SH-SY5Y (cell line): Measurements from ENCODE around the gene EFCAB5.

Experiments used
- GATA2 ChIP-seq: IDR thresholded peaks from 2 replicates; pipeline ENCODE4 v1.6.1; 2011; ENCODE audit warnings: mild to moderate bottlenecking, low read depth, low read length
- GATA3 ChIP-seq: IDR thresholded peaks from 2 replicates; pipeline ENCODE4 v1.6.1; 2011; ENCODE audit warnings: low read depth, mild to moderate bottlenecking, low read length, moderate library complexity

- no peak for TF ChIP-seq GATA3
- no peak for TF ChIP-seq GATA2
These were observed 26.5 kb upstream of the EFCAB5 start for GRCh38 chr17:29914819-29915537.
